Hematopoietic multipotent progenitor cell treated with erythropoietin and hydrocortisone succinate and interleukin-3 and kit ligand, for 4 days (in vitro differentiated cells): Measurements from ENCODE around the gene ZBED6.
"Not testable (repeated sequence)": the region's sequence is repeated elsewhere in the genome, so short reads cannot be mapped to it uniquely, and the experiment has no call there.

Experiments
- DNase-seq: peaks from one replicate; pipeline ENCODE4 v3.0.0-alpha.2; 2015

The ZBED6 gene, protein sequence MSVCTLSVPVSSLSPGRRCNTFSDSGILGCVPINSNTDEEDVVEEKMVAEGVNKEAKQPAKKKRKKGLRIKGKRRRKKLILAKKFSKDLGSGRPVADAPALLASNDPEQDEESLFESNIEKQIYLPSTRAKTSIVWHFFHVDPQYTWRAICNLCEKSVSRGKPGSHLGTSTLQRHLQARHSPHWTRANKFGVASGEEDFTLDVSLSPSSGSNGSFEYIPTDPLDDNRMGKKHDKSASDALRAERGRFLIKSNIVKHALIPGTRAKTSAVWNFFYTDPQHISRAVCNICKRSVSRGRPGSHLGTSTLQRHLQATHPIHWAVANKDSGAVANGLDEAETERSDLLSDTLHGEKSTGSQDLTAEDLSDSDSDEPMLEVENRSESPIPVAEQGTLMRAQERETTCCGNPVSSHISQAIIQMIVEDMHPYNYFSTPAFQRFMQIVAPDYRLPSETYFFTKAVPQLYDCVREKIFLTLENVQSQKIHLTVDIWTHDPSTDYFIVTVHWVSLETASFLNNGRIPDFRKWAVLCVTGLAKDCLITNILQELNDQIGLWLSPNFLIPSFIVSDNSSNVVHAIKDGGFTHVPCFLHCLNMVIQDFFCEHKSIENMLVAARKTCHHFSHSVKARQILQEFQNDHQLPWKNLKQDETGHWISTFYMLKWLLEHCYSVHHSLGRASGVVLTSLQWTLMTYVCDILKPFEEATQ (N-terminal part only)

DNA sequence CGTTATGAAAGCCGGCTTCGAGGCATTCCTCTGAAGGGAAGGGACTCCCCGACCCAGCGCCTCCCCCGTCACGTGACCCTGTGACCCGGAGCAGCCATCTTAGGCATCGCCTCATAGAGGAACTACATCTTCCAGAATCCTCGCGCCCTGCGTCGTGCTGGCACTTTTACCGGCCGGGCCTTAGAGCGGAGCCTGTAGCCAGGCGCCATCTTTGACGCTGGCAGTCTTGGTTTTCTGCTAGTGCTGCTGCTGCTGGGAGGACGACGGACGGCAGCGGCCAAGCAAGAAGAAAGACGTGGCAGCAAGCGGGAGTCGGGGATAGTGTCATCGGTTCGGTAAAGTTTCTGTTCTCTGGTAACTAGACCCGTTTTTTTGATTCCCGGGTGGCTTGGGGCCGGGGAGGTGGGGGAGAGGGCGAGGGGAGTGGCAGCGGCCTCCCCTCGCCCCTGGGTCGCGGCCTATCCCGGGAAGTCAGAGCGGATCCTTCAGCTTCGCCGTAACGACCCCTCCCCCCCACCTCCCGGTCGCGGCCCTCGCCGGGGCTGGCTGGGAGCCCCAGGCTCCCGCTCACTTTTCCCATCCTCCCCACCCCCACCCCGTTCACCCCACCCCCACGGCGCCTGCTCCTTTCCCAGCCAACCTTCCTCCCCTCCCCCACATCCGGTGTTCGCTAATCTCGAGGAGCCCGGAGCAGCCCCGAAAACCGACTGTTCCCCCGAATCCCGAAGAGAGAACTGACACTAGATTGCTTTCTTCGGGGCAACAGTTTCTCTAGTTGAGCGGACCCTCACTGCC is at the start of gene ZBED6, which contains the start of gene ZC3H11A:
TSS of gene ZBED6 (plus strand) at position 183 of the 795 bp plus-strand sequence. CDS start 1,900 bp downstream, outside the sequence.
TSS of gene ZC3H11A (plus strand) at position 183 of the 795 bp plus-strand sequence. CDS start 21,448 bp downstream, outside the sequence.
- DNase-seq = peak; percentile 100

DNA sequence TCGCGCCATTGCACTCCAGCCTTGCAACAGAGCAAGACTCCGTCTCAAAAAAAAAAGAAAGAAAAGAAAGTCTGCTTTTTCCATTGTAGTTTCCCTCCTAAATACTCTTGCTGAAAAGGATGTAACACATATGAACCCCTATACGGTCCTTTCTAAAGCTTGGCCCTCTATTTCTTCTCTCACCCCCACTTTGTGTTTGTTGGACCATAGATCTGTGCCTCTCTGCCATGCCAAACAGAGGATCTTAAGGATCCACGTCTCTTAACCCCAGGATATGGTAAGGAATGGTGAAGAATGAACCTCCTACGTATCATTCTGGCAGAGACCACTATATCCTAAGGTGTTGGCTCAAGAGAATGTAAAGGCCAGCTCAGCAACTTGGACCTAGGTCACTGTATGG is 49.1 kb upstream of the ZBED6 start:
- no peak for DNase-seq

DNA sequence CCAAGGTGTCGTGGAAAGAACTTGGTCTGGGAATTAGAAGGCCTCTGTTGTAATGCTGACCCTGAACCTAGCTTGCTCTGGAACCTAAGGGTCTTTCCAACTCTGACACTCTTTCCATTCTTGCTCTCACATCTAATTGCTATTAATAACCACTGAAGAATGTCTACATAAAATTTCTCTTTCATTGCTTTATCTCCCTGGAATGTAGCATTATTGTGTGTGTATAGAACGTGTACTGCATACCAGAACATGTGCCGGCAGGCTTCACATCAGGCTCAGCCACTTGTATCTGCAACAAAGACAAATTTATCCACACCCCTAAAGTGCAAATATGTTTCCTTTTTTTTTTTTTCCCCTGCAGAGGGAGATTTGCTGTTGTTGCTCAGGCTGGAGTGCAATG is 44.4 kb upstream of the ZBED6 start:
- DNase-seq = no peak

DNA sequence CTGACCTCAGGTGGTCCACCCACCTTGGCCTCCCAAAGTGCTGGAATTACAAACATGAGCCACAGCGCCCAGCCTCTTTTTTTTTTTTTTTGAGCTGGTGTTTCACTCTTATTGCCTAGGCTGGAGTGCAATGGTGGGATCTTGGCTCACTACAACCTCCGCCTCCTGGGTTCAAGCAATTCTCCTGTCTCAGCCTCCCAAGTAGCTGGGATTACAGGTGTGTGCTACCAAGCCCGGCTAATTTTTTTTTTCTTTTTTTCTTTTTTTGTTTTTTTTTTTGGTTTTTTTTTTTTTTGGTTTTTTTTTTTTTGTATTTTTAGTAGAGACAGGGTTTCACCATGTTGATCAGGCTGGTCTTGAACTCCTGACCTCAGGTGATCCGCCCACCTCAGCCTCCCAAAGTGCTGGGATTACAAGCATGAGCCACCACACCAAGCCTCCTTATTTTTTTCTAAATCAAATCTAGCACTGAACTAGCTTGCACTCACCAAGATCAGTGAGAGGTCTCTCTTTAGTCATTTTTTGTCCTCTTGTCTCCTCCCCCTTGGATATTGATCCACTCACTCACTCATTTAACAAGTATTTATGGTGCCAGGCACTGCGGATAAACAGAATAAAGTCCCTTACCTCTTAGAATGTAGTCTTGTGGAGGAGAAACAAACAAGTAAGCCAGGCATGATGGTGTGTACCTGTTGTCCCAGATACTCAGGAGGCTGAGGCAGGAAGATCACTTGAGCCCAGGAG is 43.6 kb upstream of the ZBED6 start:
- DNase-seq = not testable (repeated sequence)

DNA sequence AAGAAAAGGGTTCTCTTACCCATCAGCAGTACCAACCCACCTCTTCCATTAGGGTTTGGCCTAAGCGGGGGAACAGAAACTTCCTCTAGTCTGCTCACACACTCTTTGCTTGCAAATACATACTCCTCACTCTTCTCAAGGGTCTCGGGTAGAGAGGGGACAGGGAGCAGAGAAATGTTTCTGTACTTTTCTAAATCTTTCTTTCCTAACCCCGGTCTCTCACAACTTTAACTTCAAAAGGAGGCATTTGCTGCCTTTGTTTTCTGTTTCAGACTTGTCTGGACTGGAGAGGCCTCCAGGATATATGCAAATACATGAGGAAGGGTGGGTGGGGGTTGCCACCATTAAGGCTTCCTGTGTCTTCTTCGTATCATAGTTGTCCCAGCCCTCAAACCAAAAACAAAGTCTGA is 41.0 kb upstream of the ZBED6 start:
- peak; percentile 35 for DNase-seq

DNA sequence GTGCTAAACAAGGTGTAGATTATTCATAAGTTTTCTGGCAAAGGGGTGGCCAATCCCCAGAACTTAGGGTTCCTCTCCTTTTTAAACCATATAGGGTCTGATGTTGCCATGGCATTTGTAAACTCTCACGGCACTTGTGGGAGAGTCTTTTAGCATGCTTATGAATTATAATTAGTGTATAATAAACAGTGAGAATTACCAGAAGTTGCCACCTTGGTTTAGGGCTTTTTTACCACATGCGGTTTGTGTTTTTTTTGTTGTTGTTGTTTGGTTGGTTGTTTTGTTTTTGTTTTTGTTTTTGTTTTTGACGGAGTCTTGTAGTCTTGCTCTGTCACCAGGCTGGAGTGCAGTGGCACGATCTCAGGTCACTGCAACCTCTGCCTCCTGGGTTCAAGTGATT is 39.4 kb upstream of the ZBED6 start:
- no peak for DNase-seq

DNA sequence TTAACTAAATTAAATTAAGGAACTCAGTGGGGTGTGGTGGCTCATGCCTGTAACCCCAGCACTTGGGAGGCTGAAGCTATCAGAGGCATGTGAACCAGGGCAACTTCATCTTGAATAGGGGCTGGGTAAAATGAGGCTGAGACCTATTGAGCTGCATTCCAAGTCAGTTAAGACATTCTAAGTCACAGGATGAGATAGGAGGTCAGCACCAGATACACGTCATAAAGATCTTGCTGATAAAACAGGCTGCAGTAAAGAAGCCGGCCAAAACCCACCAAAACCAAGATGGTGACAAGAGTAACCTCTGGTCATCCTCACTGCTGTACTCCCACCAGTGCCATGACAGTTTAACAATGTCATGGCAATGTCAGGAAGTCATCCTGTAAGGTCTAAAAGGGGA is 36.7 kb upstream of the ZBED6 start:
- DNase-seq = peak; percentile 28

DNA sequence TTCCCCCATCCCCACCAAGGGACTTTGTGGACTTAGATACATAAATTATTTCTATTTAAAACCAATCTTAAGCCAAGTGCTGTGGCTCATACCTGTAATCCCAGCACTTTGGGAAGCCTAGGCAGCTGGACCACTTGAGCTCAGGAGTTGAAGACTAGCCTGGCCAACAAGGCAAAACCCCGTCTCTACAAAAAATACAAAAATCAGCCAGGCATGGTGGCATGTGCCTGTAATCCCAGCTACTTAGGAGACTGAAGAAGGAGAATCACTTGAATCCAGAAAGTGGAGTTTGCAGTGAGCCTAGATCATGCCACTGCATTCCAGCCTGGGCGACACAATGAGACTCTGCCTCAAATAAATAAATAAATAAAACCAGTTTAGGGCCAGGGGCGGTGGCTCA is 34.9 kb upstream of the ZBED6 start:
- DNase-seq = no peak

DNA sequence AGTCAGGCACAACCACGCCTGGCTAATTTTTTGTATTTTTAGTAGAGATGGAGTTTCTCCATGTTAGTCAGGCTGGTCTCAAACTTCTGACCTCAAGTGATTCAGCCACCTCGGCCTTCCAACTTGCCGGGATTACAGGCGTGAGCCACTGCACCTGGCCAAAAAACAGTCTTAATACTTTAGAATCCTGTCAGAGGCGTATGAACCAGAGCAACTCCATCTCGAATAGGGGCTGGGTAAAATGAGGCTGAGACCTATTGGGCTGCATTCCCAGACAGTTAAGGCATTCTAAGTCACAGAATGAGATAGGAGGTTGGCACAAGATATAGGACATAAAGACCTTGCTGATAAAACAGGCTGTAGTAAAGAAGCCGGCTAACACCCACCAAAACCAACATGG is 33.5 kb upstream of the ZBED6 start:
- not testable (repeated sequence) for DNase-seq

DNA sequence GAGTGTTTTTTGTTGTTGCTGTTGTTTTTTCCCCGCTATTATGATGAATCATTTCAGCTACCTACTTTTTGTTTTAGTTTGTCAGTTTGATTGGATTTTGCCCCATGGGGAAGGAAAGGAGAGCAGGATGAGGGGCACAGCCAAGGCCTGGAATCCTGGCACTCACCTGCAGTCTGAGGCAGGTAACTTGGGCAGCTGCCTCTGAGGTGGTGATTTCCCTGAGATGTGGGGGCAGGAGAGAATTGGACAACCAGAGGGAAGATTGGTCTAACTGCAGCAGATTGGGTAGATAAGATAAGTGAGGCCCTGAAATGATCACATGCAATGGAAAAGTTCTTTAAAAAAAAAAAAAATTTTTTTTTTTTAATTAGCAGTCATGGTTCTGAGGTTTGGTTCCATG is 31.9 kb upstream of the ZBED6 start:
- peak; percentile 45 for DNase-seq

DNA sequence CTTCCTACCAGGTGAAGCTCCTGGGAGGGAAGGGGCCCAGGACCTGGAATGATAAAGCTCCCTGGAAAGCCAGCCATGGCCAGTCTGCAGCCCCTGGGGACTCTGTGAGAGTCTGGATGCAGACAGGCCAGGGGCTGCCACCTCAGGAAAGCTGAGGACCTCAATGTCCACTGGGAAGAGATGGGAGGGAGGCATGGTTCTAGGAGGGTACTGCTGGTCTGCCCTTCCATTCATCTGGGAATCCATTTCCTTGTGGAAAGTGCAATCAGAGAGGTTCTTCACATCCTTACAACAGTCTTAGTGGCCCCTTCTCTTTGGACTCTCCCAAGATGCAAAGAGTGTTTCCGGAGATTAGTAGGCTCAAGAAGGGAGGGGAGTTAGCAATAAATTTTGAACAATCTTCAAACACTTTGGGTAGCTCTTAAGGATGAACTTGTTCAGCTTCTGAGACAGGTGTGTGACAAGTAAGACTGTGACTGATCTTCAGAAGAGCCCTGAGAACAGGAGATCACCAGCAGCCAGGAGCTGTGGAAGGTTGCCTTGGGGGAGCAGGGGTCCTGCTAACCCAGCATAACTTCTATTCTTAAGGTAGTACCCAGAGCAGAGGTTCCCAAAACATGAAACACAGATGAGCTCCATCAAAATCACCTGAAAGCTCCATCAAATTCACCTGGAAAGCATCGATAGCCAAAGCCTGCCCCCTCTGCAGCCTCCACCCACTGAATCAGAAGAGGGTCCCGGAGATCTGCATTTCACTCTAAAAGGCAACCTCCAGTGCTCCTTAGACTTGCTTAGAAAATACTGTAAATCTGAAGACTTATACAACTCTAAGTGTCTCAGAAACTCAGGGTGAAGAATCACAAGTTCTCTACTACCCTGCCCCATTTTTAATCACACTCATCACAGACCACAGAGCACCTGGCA is 31.1 kb upstream of the ZBED6 start:
- DNase-seq = no peak

DNA sequence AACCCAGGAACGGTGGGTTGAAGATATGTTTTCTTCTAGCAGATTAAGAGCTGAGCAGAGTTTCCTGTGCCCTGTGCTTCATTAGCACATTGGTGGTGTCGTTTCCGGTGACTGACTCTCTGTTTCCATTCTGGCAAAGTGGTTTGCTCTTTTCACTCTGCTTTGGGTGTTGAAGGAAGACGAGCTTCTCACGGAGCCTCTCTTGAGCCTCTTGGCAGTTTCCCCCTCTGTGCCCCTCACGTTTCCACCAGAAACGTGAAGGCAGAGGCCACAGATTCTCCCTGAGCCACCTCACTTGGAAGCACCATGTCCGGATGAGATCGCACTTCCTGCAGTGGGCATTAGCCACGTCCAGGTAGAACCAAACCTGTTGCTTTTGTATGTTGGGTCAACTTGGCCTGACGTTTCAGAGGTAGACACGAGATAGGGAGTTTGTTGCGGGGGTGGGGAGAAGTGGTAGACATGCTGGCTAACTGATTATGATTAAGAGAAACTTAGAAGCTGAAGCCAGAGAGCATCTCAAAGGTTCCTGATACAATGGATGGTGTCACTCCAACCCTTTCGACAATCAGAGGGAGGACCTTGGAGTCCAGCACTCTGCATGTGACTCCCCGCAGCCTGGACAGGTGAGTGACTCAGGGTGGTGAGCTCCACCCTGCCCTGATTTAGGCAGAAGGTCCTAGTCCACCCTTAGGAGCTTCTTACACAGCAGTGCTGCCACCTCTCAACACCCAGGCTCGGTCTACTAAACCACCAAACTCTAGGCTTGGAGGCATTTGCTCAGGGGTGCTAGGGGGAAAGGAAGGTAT is 30.2 kb upstream of the ZBED6 start, which contains the start of gene LAX1:
TSS of gene LAX1 (plus strand) at position 155 of the 809 bp plus-strand sequence. CDS start at position 538, 383 bp downstream.
- peak; percentile 58 for DNase-seq

DNA sequence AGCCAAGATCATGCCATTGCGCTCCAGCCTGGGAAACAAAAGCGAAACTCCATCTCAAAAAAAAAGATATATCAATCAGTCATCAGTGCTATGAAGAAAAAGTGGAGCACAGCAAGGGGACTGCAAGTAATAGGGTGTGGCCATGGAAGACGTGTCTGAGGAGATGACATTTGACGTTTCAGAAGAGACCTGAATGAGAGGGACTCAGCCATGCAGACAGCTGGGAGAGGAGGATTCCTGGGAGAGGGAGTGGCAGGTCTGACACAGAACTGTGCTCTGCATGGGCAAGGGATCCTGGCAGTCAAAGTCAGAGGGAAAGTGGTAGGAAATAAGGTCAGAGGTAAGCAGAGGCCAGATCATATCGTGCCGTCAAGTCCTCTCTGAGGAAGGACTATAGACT is 27.2 kb upstream of the ZBED6 start:
- no peak for DNase-seq

DNA sequence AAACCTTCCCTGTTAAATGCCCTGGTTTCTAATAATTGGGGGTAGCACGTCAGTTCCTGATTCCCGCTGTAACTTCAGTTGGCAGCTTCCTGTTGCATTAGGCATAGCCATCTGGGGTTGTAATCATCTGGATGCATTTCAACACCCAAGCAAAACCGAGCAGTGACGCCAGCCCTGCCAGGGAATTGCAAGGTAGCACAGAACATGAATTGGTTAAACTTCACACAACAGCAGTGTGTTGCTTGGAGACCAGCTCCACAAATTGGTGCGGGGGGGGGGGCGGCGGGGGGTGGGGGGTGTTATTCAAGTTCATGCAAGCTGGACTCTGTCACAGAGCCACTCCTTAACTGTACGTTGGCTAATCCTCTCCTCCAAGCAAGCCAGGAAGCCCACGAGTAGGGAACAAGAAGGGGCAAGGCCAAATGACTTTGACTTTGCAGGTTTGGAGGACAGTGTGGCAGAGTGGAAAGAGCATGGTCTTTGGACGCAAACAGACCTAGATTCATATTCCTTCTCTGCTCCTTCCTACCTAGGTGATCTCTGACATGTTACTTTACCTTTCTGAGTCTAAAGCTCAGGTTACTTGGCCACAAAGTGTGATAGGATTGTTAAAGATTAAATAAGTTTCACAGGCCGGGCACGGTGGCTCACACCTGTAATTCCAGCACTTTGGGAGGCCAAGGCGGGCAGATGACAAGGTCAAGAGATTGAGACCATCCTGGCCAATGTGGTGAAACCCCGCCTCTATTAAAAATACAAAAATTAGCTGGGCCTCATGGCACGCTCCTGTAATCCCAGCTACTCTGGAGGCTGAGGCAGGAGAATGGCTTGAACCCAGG is 25.7 kb upstream of the ZBED6 start:
- peak; percentile 92 for DNase-seq

DNA sequence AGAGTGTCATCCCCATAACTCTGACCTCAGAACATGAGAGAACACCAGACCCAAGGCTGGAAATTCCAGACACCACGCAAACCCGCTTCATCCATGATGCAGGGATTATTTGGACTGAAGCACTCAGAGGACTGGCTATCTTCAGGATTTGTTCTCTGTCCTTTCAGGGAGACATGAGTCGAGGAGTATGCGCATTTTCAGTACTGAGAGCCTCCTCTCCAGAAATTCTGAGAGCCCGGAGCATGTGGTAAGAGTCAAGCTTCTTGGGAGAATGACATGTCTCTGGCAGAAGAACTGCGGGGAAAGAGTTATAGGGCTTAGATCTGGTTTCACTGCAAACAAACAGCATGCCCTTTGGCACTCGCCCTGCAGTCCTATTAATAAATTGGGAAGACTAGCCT is 23.5 kb upstream of the ZBED6 start:
- DNase-seq = no peak

DNA sequence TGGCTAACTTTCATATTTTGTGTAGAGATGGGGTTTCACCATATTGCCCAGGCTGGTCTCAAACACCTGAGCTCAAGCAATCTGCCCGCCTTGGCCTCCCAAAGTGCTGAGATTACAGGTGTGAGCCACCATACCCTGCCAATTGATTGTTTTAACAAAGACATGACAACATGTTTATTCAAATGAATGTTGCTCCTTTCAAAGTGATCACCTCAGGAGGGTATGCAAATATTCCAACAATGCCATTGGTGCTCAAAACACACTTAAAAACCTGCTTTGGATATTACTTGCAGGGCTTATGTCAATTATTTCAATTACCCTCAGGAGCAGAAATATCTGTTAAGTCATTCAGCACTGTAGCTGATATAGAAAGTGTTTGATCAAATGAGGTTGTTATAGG is 22.6 kb upstream of the ZBED6 start:
- no peak for DNase-seq

DNA sequence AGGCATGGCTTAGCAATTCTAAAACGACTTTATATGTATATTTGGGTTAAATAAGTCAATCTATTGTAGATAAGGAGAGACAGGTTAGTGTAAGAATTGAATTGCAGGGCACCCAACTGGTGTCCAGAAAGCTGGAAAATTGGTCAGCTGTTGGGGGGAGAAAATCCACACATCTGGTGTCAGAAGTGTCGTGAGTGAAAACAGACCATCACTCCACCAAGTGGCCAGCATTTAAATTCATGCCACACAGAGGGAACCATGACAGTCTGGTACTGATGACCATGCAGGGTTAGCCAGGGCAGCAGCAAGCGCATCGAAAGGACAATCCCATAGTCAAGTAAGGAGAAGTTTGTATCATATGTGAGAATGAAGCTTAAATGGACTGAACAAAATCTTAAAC is 18.8 kb upstream of the ZBED6 start:
- peak; percentile 50 for DNase-seq

DNA sequence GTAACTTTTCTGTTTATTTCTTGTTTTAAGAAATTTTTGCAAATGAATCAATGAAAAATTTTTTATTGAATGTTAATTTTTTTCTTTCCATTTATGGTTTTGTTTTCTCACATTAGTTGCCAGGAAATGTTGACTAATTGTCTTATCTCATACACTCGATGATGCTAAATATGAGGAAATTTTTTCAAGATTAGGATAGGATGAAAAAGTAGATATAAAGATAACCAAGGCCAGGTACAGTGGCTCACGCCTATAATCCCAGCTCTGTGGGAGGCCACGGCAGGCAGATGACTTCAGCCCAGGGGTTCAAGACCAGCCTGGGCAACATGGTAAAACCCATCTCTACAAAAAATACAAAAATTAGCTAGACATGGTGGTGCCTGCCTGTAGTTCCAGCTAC is 17.8 kb upstream of the ZBED6 start:
- peak; percentile 35 for DNase-seq

DNA sequence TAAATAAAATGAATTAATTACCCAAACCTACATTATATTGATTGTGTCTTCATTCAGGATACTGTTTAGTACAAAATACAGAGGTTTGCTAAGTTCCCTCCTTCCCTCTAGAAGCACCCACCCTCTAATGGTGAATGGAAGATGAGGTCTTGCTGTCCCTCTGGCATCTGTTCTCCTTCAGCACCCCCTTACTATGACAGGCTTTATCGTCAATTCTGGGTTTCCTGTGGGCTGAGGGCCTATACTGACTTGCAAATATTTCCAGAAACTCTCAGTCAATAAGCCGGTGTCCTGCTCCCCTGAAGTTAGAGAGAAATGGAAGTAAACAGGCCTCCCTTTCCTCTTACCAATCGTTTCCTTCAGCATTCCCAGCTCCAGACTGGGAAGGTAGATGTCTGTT is 17.3 kb upstream of the ZBED6 start:
- peak; percentile 82 for DNase-seq
